ENCODE data around the gene ARMC7. TPM values are rescaled to one million over a fixed set of nuclear protein-coding genes. Genes with fewer than 3 reads are reported as not detected.

The ARMC7 gene
- total and polyA plus RNA-seq, 2 of the 13 experiments (the other 11 are each of a cell fraction or from before 2014, with no cell fraction given), result 3.9 to 4.2 TPM

DNA sequence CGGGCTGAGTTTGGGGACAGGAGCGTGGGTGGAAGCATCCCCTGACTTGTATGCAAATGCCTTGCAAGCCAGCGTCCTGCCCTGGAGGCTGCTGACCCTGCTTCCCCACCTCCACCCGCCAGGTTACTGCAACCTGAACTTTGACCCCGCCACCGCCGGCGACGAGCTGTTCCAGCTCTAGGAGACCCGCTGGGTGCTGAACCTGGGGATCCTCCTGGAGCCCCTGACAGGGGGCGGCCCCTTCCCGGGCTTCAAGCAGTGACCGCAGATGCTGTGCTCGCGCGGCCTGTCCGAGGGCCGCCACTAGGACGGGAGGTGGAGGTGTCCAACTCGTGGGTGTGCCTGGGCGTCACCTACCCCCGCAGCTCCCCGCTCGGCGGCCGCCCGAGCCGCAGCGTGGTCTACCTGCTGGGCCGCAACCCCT, 32.7 kb upstream of the ARMC7 start (continued):
- TF ChIP-seq HDAC2 (CRISPR knock-in tag; IDR thresholded peaks at IDR 0.05), result peak; percentile 84
- TF ChIP-seq SRSF4 (IDR thresholded peaks at IDR 0.05; ENCODE audit: low read depth, low read length, poor library complexity, severe bottlenecking), result no peak
- TF ChIP-seq ZNF337 (CRISPR knock-in tag; IDR thresholded peaks at IDR 0.05; ENCODE audit: borderline replicate concordance, low read depth), result no peak
- TF ChIP-seq ZBTB46 (CRISPR knock-in tag; IDR thresholded peaks at IDR 0.05; ENCODE audit: borderline replicate concordance), result no peak; the same call in 1 of the 2 replicates
- TF ChIP-seq ONECUT2 (CRISPR knock-in tag; IDR thresholded peaks at IDR 0.05), result no peak
- TF ChIP-seq ZNF484 (CRISPR knock-in tag; IDR thresholded peaks at IDR 0.05; ENCODE audit: borderline replicate concordance, low read depth), result no peak
- TF ChIP-seq, protein P1, sequence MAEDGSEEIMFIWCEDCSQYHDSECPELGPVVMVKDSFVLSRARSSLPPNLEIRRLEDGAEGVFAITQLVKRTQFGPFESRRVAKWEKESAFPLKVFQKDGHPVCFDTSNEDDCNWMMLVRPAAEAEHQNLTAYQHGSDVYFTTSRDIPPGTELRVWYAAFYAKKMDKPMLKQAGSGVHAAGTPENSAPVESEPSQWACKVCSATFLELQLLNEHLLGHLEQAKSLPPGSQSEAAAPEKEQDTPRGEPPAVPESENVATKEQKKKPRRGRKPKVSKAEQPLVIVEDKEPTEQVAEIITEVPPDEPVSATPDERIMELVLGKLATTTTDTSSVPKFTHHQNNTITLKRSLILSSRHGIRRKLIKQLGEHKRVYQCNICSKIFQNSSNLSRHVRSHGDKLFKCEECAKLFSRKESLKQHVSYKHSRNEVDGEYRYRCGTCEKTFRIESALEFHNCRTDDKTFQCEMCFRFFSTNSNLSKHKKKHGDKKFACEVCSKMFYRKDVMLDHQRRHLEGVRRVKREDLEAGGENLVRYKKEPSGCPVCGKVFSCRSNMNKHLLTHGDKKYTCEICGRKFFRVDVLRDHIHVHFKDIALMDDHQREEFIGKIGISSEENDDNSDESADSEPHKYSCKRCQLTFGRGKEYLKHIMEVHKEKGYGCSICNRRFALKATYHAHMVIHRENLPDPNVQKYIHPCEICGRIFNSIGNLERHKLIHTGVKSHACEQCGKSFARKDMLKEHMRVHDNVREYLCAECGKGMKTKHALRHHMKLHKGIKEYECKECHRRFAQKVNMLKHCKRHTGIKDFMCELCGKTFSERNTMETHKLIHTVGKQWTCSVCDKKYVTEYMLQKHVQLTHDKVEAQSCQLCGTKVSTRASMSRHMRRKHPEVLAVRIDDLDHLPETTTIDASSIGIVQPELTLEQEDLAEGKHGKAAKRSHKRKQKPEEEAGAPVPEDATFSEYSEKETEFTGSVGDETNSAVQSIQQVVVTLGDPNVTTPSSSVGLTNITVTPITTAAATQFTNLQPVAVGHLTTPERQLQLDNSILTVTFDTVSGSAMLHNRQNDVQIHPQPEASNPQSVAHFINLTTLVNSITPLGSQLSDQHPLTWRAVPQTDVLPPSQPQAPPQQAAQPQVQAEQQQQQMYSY (CRISPR knock-in tag; IDR thresholded peaks at IDR 0.05), result no peak
- peak; percentile 21; the same call in 1 of the 2 replicates for TF ChIP-seq FOXC1 (CRISPR knock-in tag; IDR thresholded peaks at IDR 0.05; ENCODE audit: borderline replicate concordance)
- TF ChIP-seq ZNF530 (CRISPR knock-in tag; IDR thresholded peaks at IDR 0.05; ENCODE audit: low read depth), result no peak
- no peak for TF ChIP-seq ARID2 (CRISPR knock-in tag; IDR thresholded peaks at IDR 0.05; ENCODE audit: borderline replicate concordance)
- TF ChIP-seq, protein P2, sequence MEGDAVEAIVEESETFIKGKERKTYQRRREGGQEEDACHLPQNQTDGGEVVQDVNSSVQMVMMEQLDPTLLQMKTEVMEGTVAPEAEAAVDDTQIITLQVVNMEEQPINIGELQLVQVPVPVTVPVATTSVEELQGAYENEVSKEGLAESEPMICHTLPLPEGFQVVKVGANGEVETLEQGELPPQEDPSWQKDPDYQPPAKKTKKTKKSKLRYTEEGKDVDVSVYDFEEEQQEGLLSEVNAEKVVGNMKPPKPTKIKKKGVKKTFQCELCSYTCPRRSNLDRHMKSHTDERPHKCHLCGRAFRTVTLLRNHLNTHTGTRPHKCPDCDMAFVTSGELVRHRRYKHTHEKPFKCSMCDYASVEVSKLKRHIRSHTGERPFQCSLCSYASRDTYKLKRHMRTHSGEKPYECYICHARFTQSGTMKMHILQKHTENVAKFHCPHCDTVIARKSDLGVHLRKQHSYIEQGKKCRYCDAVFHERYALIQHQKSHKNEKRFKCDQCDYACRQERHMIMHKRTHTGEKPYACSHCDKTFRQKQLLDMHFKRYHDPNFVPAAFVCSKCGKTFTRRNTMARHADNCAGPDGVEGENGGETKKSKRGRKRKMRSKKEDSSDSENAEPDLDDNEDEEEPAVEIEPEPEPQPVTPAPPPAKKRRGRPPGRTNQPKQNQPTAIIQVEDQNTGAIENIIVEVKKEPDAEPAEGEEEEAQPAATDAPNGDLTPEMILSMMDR (CRISPR knock-in tag; IDR thresholded peaks at IDR 0.05), result peak; percentile 26; the same call in 1 of the 2 replicates
- no peak for TF ChIP-seq NR3C1 (CRISPR knock-in tag; IDR thresholded peaks at IDR 0.05)
- no peak for TF ChIP-seq ZNF674 (CRISPR knock-in tag; IDR thresholded peaks at IDR 0.05; ENCODE audit: low read depth)
- peak; percentile 42; the same call in 1 of the 2 replicates for TF ChIP-seq SOX5 (CRISPR knock-in tag; IDR thresholded peaks at IDR 0.05; ENCODE audit: borderline replicate concordance)
- no peak for TF ChIP-seq ZNF607 (CRISPR knock-in tag; IDR thresholded peaks at IDR 0.05; ENCODE audit: borderline replicate concordance)
- TF ChIP-seq SNAPC2 (CRISPR knock-in tag; IDR thresholded peaks at IDR 0.05), result no peak; the same call in 1 of the 2 replicates
- TF ChIP-seq SIN3A (IDR thresholded peaks at IDR 0.05; ENCODE audit: borderline replicate concordance, low read depth, low read length), result peak; percentile 38; the same call in 1 of the 2 replicates
- no peak for TF ChIP-seq RFX3 (CRISPR knock-in tag; IDR thresholded peaks at IDR 0.05)
- TF ChIP-seq HNF4G (IDR thresholded peaks at IDR 0.05; ENCODE audit: borderline replicate concordance, low read depth, low read length), result peak; percentile 97
- peak; percentile 82; the same call in 1 of the 2 replicates for TF ChIP-seq HNF4G (CRISPR knock-in tag; IDR thresholded peaks at IDR 0.05; ENCODE audit: borderline replicate concordance, low read depth)
- TF ChIP-seq ZNF598 (CRISPR knock-in tag; IDR thresholded peaks at IDR 0.05; ENCODE audit: borderline replicate concordance), result no peak
- no peak for TF ChIP-seq THAP7 (CRISPR knock-in tag; IDR thresholded peaks at IDR 0.05)
